ENCODE data around the gene SNX5. TPM values are rescaled to one million over a fixed set of nuclear protein-coding genes. Genes with fewer than 3 reads are reported as not detected.

The SNX5 gene
- total RNA-seq, 2 experiments from 2014 or later, result 204 to 274 TPM

GRCh38 chr20:17938871-17939619, 29.5 kb downstream of the SNX5 start:
- peaks cover 51% of the 10 kb centered on the region for H3K4me1 ChIP-seq (ENCODE audit: insufficient read depth, low read length, poor library complexity, severe bottlenecking)
- H3K9me2 ChIP-seq (ENCODE audit: insufficient read depth, low read length), result no peaks in the 10 kb centered on the region
- H3K9me3 ChIP-seq (ENCODE audit: low read length), result no peaks in the 10 kb centered on the region
- no peak for TF ChIP-seq EZH2phosphoT487 (IDR thresholded peaks at IDR 0.05; ENCODE audit: borderline replicate concordance, low read depth, low read length)
- peak; percentile 86 for TF ChIP-seq CTCF (conservative IDR thresholded peaks at IDR 0.05; ENCODE audit: low read length)
- peaks cover 44% of the 10 kb centered on the region for H3K36me3 ChIP-seq (ENCODE audit: insufficient read depth, low read length)
- ChIA-PET POLR2A (interaction anchor here (0.6 to 1.3 kb wide), 5 partner anchors 17 to 56 kb away, joined by 3 to 9 read pairs (median 3); no protein-coding TSS in a partner anchor), CTCF (ENCODE audit: unreplicated experiment) (interaction anchor here (1.0 to 1.5 kb wide), 3 partner anchors 19 to 257 kb away, joined by 3 read pairs; no protein-coding TSS in a partner anchor)
- H3K4me3 ChIP-seq (ENCODE audit: low read depth, low read length, poor library complexity, severe bottlenecking), result no peak overlapping the region
- H4K20me1 ChIP-seq (ENCODE audit: insufficient read depth, low read length), result peaks cover 28% of the 10 kb centered on the region
- H3K4me2 ChIP-seq (ENCODE audit: low read length), result peak overlapping the region; percentile 1; the same call in 1 of the 2 replicates
- H3K27ac ChIP-seq (ENCODE audit: low read depth, low read length, poor library complexity, severe bottlenecking), result peak overlapping the region; percentile 16
- peak; percentile 75 for DNase-seq (ENCODE audit: low spot score)
- intact Hi-C loops (cut with micrococcal nuclease; ENCODE audit: unreplicated experiment), result loop anchor here (1.0 kb wide), 4 partner anchors 57 to 434 kb away; partner anchors contain the start of gene RRBP1
- peaks cover 6% of the 10 kb centered on the region; the same call in 1 of the 2 replicates for H3K79me2 ChIP-seq (ENCODE audit: insufficient read depth, low read depth, low read length)
- H2AFZ ChIP-seq (ENCODE audit: low read length), result no peak overlapping the region
- BruUV-seq (replicated peaks), result no TSS peak

GRCh38 chr20:17936761-17937732, 31.5 kb downstream of the SNX5 start:
- no peak overlapping the region for H3K4me2 ChIP-seq (ENCODE audit: low read length)
- H3K27ac ChIP-seq (ENCODE audit: low read depth, low read length, poor library complexity, severe bottlenecking), result no peak overlapping the region
- TF ChIP-seq EZH2phosphoT487 (IDR thresholded peaks at IDR 0.05; ENCODE audit: borderline replicate concordance, low read depth, low read length) (no peak), CTCF (conservative IDR thresholded peaks at IDR 0.05; ENCODE audit: low read length) (no peak)
- no peaks in the 10 kb centered on the region for H3K9me3 ChIP-seq (ENCODE audit: low read length)
- BruUV-seq (replicated peaks), result no TSS peak
- peaks cover 33% of the 10 kb centered on the region for H3K4me1 ChIP-seq (ENCODE audit: insufficient read depth, low read length, poor library complexity, severe bottlenecking)
- no peak overlapping the region for H3K4me3 ChIP-seq (ENCODE audit: low read depth, low read length, poor library complexity, severe bottlenecking)
- CTCF ChIA-PET (ENCODE audit: unreplicated experiment), result interaction anchor here (1.0 kb wide), 1 partner anchor 11 kb away, joined by 3 read pairs; no protein-coding TSS in a partner anchor
- DNase-seq (ENCODE audit: low spot score), result no peak
- H3K79me2 ChIP-seq (ENCODE audit: insufficient read depth, low read depth, low read length), result no peaks in the 10 kb centered on the region; the same call in 1 of the 2 replicates
- POLR2A ChIA-PET, result interaction anchor here (0.6 to 1.3 kb wide), 3 partner anchors 19 to 1119 kb away, joined by 3 to 9 read pairs (median 5); no protein-coding TSS in a partner anchor
- peaks cover 24% of the 10 kb centered on the region for H3K36me3 ChIP-seq (ENCODE audit: insufficient read depth, low read length)
- H3K9me2 ChIP-seq (ENCODE audit: insufficient read depth, low read length), result no peaks in the 10 kb centered on the region
- peaks cover 14% of the 10 kb centered on the region for H4K20me1 ChIP-seq (ENCODE audit: insufficient read depth, low read length)
- intact Hi-C loops (cut with micrococcal nuclease; ENCODE audit: unreplicated experiment), result no loop called here
- H2AFZ ChIP-seq (ENCODE audit: low read length), result no peak overlapping the region

All from OCI-LY7 (cell line).